ENCODE results near the gene OR52K1.
"Not testable (repeated sequence)": the region's sequence is repeated elsewhere in the genome, so short reads cannot be mapped to it uniquely, and the experiment has no call there.

The OR52K1 gene

GRCh38 chr11:4481240-4481582 is 1.2 kb upstream of the OR52K1 start:
- in situ Hi-C loops (cut with HindIII; ENCODE audit: low pct_ligation_motif_present, low pct_unique_long_range_greater_than_20kb, low sequenced_read_pairs): no loop called here
- DNase-seq: no peak

GRCh38 chr11:4484310-4484709 is 1.9 kb downstream of the OR52K1 start:
- in situ Hi-C loops (cut with HindIII; ENCODE audit: low pct_ligation_motif_present, low pct_unique_long_range_greater_than_20kb, low sequenced_read_pairs): no loop called here

GRCh38 chr11:4491405-4491804 is 9.0 kb downstream of the OR52K1 start:
- in situ Hi-C loops (cut with HindIII; ENCODE audit: low pct_ligation_motif_present, low pct_unique_long_range_greater_than_20kb, low sequenced_read_pairs); DNase-seq: not testable (repeated sequence)

More at GRCh38 chr11:4484310-4484709, 1.9 kb downstream of the OR52K1 start:
- DNase-seq: no peak

GRCh38 chr11:4491878-4492606 is 9.6 kb downstream of the OR52K1 start:
- in situ Hi-C loops (cut with HindIII; ENCODE audit: low pct_ligation_motif_present, low pct_unique_long_range_greater_than_20kb, low sequenced_read_pairs): no loop called here
- no peak for DNase-seq

- DNase-seq: no peak
- in situ Hi-C loops (cut with HindIII; ENCODE audit: low pct_ligation_motif_present, low pct_unique_long_range_greater_than_20kb, low sequenced_read_pairs): no loop called here
Observed at GRCh38 chr11:4493480-4493818, 11.0 kb downstream of the OR52K1 start.

GRCh38 chr11:4495487-4495886 is 13.0 kb downstream of the OR52K1 start:
- in situ Hi-C loops (cut with HindIII; ENCODE audit: low pct_ligation_motif_present, low pct_unique_long_range_greater_than_20kb, low sequenced_read_pairs): no loop called here
- no peak for DNase-seq

- in situ Hi-C loops (cut with HindIII; ENCODE audit: low pct_ligation_motif_present, low pct_unique_long_range_greater_than_20kb, low sequenced_read_pairs): no loop called here
- DNase-seq: no peak
Observed at GRCh38 chr11:4495986-4496385, 13.5 kb downstream of the OR52K1 start.

GRCh38 chr11:4496557-4497248 is 14.3 kb downstream of the OR52K1 start:
- no peak for DNase-seq

GRCh38 chr11:4508886-4509285 is 26.4 kb downstream of the OR52K1 start:
- in situ Hi-C loops (cut with HindIII; ENCODE audit: low pct_ligation_motif_present, low pct_unique_long_range_greater_than_20kb, low sequenced_read_pairs): no loop called here
- no peak for DNase-seq

More at GRCh38 chr11:4496557-4497248, 14.3 kb downstream of the OR52K1 start:
- in situ Hi-C loops (cut with HindIII; ENCODE audit: low pct_ligation_motif_present, low pct_unique_long_range_greater_than_20kb, low sequenced_read_pairs): no loop called here

GRCh38 chr11:4511282-4512245 is 29.1 kb downstream of the OR52K1 start:
- no peak for DNase-seq
- in situ Hi-C loops (cut with HindIII; ENCODE audit: low pct_ligation_motif_present, low pct_unique_long_range_greater_than_20kb, low sequenced_read_pairs): no loop called here

GRCh38 chr11:4514196-4514595 is 31.8 kb downstream of the OR52K1 start:
- no peak for DNase-seq
- in situ Hi-C loops (cut with HindIII; ENCODE audit: low pct_ligation_motif_present, low pct_unique_long_range_greater_than_20kb, low sequenced_read_pairs): no loop called here

GRCh38 chr11:4522339-4522738 is 39.9 kb downstream of the OR52K1 start:
- in situ Hi-C loops (cut with HindIII; ENCODE audit: low pct_ligation_motif_present, low pct_unique_long_range_greater_than_20kb, low sequenced_read_pairs): no loop called here
- no peak for DNase-seq

GRCh38 chr11:4522752-4523151 is 40.3 kb downstream of the OR52K1 start:
- DNase-seq: no peak
- in situ Hi-C loops (cut with HindIII; ENCODE audit: low pct_ligation_motif_present, low pct_unique_long_range_greater_than_20kb, low sequenced_read_pairs): no loop called here

GRCh38 chr11:4523666-4524065 is 41.2 kb downstream of the OR52K1 start:
- DNase-seq: no peak
- in situ Hi-C loops (cut with HindIII; ENCODE audit: low pct_ligation_motif_present, low pct_unique_long_range_greater_than_20kb, low sequenced_read_pairs): no loop called here

- DNase-seq: no peak
- in situ Hi-C loops (cut with HindIII; ENCODE audit: low pct_ligation_motif_present, low pct_unique_long_range_greater_than_20kb, low sequenced_read_pairs): no loop called here
Observed at GRCh38 chr11:4527926-4528325, 45.5 kb downstream of the OR52K1 start.

- in situ Hi-C loops (cut with HindIII; ENCODE audit: low pct_ligation_motif_present, low pct_unique_long_range_greater_than_20kb, low sequenced_read_pairs); DNase-seq: not testable (repeated sequence)
Observed at GRCh38 chr11:4531686-4532085, 49.2 kb downstream of the OR52K1 start.

GRCh38 chr11:4539603-4540219 is 57.3 kb downstream of the OR52K1 start:
- in situ Hi-C loops (cut with HindIII; ENCODE audit: low pct_ligation_motif_present, low pct_unique_long_range_greater_than_20kb, low sequenced_read_pairs): no loop called here

GRCh38 chr11:4541071-4541470 is 58.6 kb downstream of the OR52K1 start:
- no peak for DNase-seq
- in situ Hi-C loops (cut with HindIII; ENCODE audit: low pct_ligation_motif_present, low pct_unique_long_range_greater_than_20kb, low sequenced_read_pairs): no loop called here

More at GRCh38 chr11:4539603-4540219, 57.3 kb downstream of the OR52K1 start:
- peak; percentile 29 for DNase-seq
